Mesenchymal stem cell (in vitro differentiated cells and primary cell): ENCODE measurements around the gene PPA1.

ENCODE experiments used
- DNase-seq: peaks from one replicate; pipeline ENCODE4 v3.0.0-alpha.2; 2013
- H2AFZ ChIP-seq: one replicate; pipeline ENCODE4 v1.6.1; 2013; ENCODE audit warnings: low read depth, mild to moderate bottlenecking, control low read depth, inconsistent platforms, low read length, moderate library complexity
- H2AK5ac ChIP-seq: 2 replicates; pipeline ENCODE4 v1.6.1; 2013; ENCODE audit warnings: low read length, moderate library complexity, mild to moderate bottlenecking, inconsistent platforms; ENCODE audit not compliant: severe bottlenecking
- H2BK120ac ChIP-seq: one replicate; pipeline ENCODE4 v1.6.1; 2013; ENCODE audit warnings: low read depth, mild to moderate bottlenecking, inconsistent platforms, low read length, moderate library complexity
- H2BK12ac ChIP-seq, 2 experiments: one replicate each; pipeline ENCODE4 v1.6.1; 2013; ENCODE audit warnings: inconsistent platforms in 2 of 2, low read length in 2 of 2, mild to moderate bottlenecking in 2 of 2, moderate library complexity in 2 of 2, control low read depth in 1 of 2
- H2BK15ac ChIP-seq: one replicate; pipeline ENCODE4 v1.6.1; 2013; ENCODE audit warnings: mild to moderate bottlenecking, low read depth, inconsistent platforms; ENCODE audit not compliant: poor library complexity, severe bottlenecking
- H2BK5ac ChIP-seq: 2 replicates; pipeline ENCODE4 v1.6.1; 2013; ENCODE audit warnings: low read depth, mild to moderate bottlenecking, low read length, control low read depth, inconsistent platforms; ENCODE audit not compliant: poor library complexity, severe bottlenecking
- H3K14ac ChIP-seq, 2 experiments: one replicate each; pipeline ENCODE4 v1.6.1; 2013; ENCODE audit warnings: inconsistent platforms in 2 of 2, low read length in 2 of 2, control low read depth in 1 of 2, mild to moderate bottlenecking in 1 of 2, moderate library complexity in 1 of 2
- H3K18ac ChIP-seq, 2 experiments: one replicate each; pipeline ENCODE4 v1.6.1; 2013; ENCODE audit warnings: inconsistent platforms in 2 of 2, low read length in 2 of 2, control low read depth in 1 of 2, low read depth in 1 of 2, mild to moderate bottlenecking in 1 of 2
- H3K23ac ChIP-seq, 2 experiments: one replicate each; pipeline ENCODE4 v1.6.1; 2013; ENCODE audit warnings: inconsistent platforms in 2 of 2, low read length in 2 of 2, mild to moderate bottlenecking in 2 of 2, moderate library complexity in 2 of 2, control low read depth in 1 of 2
- H3K27ac ChIP-seq: 2 replicates; pipeline ENCODE4 v1.5.1; 2013; ENCODE audit warnings: mild to moderate bottlenecking, moderate library complexity, low read length, control low read depth, inconsistent platforms; ENCODE audit not compliant: poor library complexity, severe bottlenecking
- H3K27me3 ChIP-seq, 2 experiments: 2 replicates each; pipeline versions ENCODE4 v1.6.1 to v1.7.0; 2013; ENCODE audit warnings: low read length in 2 of 2, mild to moderate bottlenecking in 2 of 2, moderate library complexity in 2 of 2, control low read depth in 1 of 2, inconsistent platforms in 1 of 2; ENCODE audit not compliant: control insufficient read depth in 1 of 2, insufficient read depth in 1 of 2
- H3K36me3 ChIP-seq, 2 experiments: 2 replicates each; pipeline versions ENCODE4 v1.6.1 to v1.7.0; 2013; ENCODE audit warnings: low read length in 2 of 2, control low read depth in 1 of 2, inconsistent platforms in 1 of 2, low read depth in 1 of 2, mild to moderate bottlenecking in 1 of 2; ENCODE audit not compliant: insufficient read depth in 2 of 2, control insufficient read depth in 1 of 2
- H3K4ac ChIP-seq, 2 experiments: one replicate each; pipeline ENCODE4 v1.6.1; 2013; ENCODE audit warnings: inconsistent platforms in 2 of 2, low read length in 2 of 2, mild to moderate bottlenecking in 2 of 2, moderate library complexity in 2 of 2, control low read depth in 1 of 2, low read depth in 1 of 2
- H3K4me1 ChIP-seq: 2 replicates; pipeline ENCODE4 v1.6.1; 2013; ENCODE audit warnings: low read depth, low read length, control low read depth; ENCODE audit not compliant: control insufficient read depth, insufficient read depth
- H3K4me2 ChIP-seq: 2 replicates; pipeline ENCODE4 v1.6.1; 2013; ENCODE audit warnings: low read length, mild to moderate bottlenecking, inconsistent platforms; ENCODE audit not compliant: poor library complexity, severe bottlenecking
- H3K4me3 ChIP-seq, 2 experiments: 2 replicates each; pipeline versions ENCODE4 v1.5.1 to v1.7.0; 2013; ENCODE audit warnings: low read length in 2 of 2, mild to moderate bottlenecking in 2 of 2, control low read depth in 1 of 2, low read depth in 1 of 2; ENCODE audit not compliant: insufficient read depth in 1 of 2
- H3K79me1 ChIP-seq: replicated peaks from 2 replicates; pipeline ENCODE4 v1.6.1; 2013; ENCODE audit warnings: mild to moderate bottlenecking, control low read depth, low read length, inconsistent platforms; ENCODE audit not compliant: poor library complexity, severe bottlenecking
- H3K9ac ChIP-seq: 2 replicates; pipeline ENCODE4 v1.7.0; 2013; ENCODE audit warnings: mild to moderate bottlenecking, low read length, moderate library complexity
- H3K9me3 ChIP-seq: 2 replicates; pipeline ENCODE4 v1.7.0; 2013; ENCODE audit warnings: mild to moderate bottlenecking, low read length; ENCODE audit not compliant: control insufficient read depth
- H4K8ac ChIP-seq: one replicate; pipeline ENCODE4 v1.6.1; 2013; ENCODE audit warnings: inconsistent platforms, mild to moderate bottlenecking, low read length, moderate library complexity
- H4K91ac ChIP-seq: one replicate; pipeline ENCODE4 v1.6.1; 2013; ENCODE audit warnings: mild to moderate bottlenecking, low read length, inconsistent platforms
- WGBS: methylation state at CpG from one replicate; pipeline ENCODE4 v1.1.7; 2013; ENCODE audit warnings: mixed read lengths; 5-methylcytosine and 5-hydroxymethylcytosine counted together

Gene PPA1

DNA sequence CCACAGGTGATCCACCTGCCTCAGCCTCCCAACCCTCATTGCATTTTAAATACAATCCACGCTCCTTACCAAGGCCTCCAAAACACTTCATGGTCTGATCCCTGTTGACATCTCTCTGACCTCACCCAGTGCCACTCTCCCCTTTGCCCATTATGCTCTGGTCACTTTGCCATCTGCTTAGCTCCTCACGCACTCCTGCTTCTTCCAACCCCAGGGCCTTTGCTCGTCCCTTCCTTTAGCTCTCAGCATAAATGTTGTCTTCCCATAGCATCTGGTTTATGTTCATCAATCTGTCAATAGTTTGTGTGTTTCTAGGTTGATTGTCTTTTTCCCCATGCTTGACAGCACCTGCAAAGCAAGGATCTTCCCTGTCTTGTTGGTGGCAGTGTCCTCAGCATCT is 36.5 kb upstream of the PPA1 start:
- no peak overlapping the region for H2BK5ac ChIP-seq
- H3K18ac ChIP-seq: no peak overlapping the region
- H3K79me1 ChIP-seq: no peaks in the 10 kb centered on the region
- H3K4me2 ChIP-seq: no peak overlapping the region
- peak overlapping the region in 1 of 2 experiments; percentile 59 for H2BK12ac ChIP-seq
- H4K91ac ChIP-seq: no peak overlapping the region
- no peaks in the 10 kb centered on the region for H3K36me3 ChIP-seq
- H3K4me1 ChIP-seq: peaks cover 6% of the 10 kb centered on the region
- H2BK15ac ChIP-seq: no peak overlapping the region
- H3K9ac ChIP-seq: no peak overlapping the region
- H2AFZ ChIP-seq: no peak overlapping the region
- DNase-seq: no peak
- no peak overlapping the region for H4K8ac ChIP-seq
- H2AK5ac ChIP-seq: no peak overlapping the region
- H3K14ac ChIP-seq: peak overlapping the region in 1 of 2 experiments; percentile 7
- no peak overlapping the region for H3K27ac ChIP-seq
- no peak overlapping the region for H3K23ac ChIP-seq
- H2BK120ac ChIP-seq: no peak overlapping the region
- peaks cover 0 to 59% of the 10 kb centered on the region in 2 experiments for H3K27me3 ChIP-seq
- 95% methylated on average over 3 of the region's 3 CpGs for WGBS
- no peaks in the 10 kb centered on the region for H3K9me3 ChIP-seq
- H3K4me3 ChIP-seq: no peak overlapping the region
- no peak overlapping the region for H3K4ac ChIP-seq

DNA sequence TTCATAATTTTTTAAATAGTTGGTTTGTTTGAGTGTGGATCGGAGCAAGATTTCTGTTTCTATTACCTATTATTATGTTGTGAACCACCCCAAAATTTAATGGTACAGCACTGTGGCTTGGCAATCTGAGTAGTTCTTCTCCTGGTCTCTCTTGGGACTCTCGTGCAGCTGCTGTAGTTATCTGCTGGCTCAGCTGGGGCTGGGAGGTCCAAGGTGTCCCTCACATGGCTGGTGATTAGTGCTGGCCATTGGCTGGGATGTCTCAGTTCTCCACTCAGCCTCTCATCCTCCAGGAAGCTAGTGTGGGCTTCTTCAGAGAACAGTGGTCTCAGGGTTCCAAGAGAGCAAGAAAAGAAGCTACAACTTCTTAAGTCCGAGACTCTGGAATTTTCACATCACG is 35.1 kb upstream of the PPA1 start:
- H2AFZ ChIP-seq: no peak overlapping the region
- no peaks in the 10 kb centered on the region for H3K9me3 ChIP-seq
- H2BK12ac ChIP-seq: peak overlapping the region in 1 of 2 experiments; percentile 59
- no peak overlapping the region for H3K18ac ChIP-seq
- no peak overlapping the region for H3K23ac ChIP-seq
- 78% methylated on average over 3 of the region's 4 CpGs for WGBS
- no peaks in the 10 kb centered on the region for H3K36me3 ChIP-seq
- no peak overlapping the region for H2BK5ac ChIP-seq
- no peak overlapping the region for H3K4ac ChIP-seq
- H3K27me3 ChIP-seq: peaks cover 0 to 69% of the 10 kb centered on the region in 2 experiments
- H2BK120ac ChIP-seq: no peak overlapping the region
- no peak overlapping the region for H4K8ac ChIP-seq
- H3K4me2 ChIP-seq: no peak overlapping the region
- H3K14ac ChIP-seq: no peak overlapping the region
- no peak overlapping the region for H4K91ac ChIP-seq
- no peak overlapping the region for H3K9ac ChIP-seq
- no peak overlapping the region for H3K27ac ChIP-seq
- H2BK15ac ChIP-seq: no peak overlapping the region
- no peak overlapping the region for H3K4me3 ChIP-seq
- H3K79me1 ChIP-seq: no peaks in the 10 kb centered on the region
- DNase-seq: no peak
- H3K4me1 ChIP-seq: peaks cover 6% of the 10 kb centered on the region
- H2AK5ac ChIP-seq: peak overlapping the region; percentile 11

DNA sequence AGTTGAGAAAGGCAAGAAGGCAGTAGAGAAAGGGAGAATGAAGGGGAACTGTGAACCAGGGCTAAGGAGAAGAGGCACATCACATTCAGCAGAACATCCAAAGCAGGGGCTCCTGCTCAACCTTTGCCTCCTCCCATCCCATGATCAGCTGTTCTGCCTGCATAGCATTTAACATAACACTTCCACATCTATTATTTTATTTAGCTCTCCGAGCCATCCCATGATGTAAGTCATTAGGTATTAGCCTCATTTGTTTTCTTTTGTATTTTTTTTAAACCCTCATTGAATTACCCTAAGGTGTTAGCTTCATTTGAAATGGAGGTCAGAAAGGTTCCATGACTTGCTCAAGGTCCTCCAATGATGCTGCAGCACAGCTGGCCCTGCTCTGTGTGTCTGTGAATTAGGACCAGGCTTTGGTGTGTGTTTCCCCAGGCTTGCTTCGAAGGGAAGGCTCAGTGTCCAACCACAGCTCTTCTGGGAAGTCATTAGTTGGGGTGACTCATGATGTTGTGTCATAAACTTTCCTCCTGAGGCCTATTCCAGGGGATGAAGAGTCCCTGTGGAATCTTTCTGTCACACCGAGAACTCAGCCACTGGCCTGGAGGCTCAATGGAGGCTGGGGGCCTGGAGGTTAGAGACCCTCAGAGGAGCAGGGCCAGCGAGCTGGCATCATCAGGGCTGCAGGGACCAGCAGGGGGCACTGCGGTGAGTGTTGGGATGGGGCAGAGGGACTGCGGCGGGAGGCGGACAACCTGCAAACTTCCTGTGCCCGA is 34.1 kb upstream of the PPA1 start:
- H3K23ac ChIP-seq: no peak overlapping the region
- peak overlapping the region; percentile 77 for H4K91ac ChIP-seq
- peak; percentile 98 for DNase-seq
- peak overlapping the region; percentile 90 for H4K8ac ChIP-seq
- H3K36me3 ChIP-seq: no peaks in the 10 kb centered on the region
- H2BK12ac ChIP-seq: peak overlapping the region in 1 of 2 experiments; percentile 98
- H3K4me2 ChIP-seq: no peak overlapping the region
- peak overlapping the region; percentile 46 to 90 for H3K18ac ChIP-seq
- H3K27ac ChIP-seq: peak overlapping the region; percentile 15
- 0% methylated on average over 3 of the region's 9 CpGs for WGBS
- no peaks in the 10 kb centered on the region for H3K9me3 ChIP-seq
- H2AK5ac ChIP-seq: no peak overlapping the region
- no peak overlapping the region for H3K9ac ChIP-seq
- H2BK5ac ChIP-seq: no peak overlapping the region
- no peaks in the 10 kb centered on the region for H3K79me1 ChIP-seq
- H3K4me1 ChIP-seq: peaks cover 6% of the 10 kb centered on the region
- H3K4me3 ChIP-seq: no peak overlapping the region
- H3K27me3 ChIP-seq: peaks cover 0 to 74% of the 10 kb centered on the region in 2 experiments
- peak overlapping the region in 1 of 2 experiments; percentile 42 for H3K4ac ChIP-seq
- H3K14ac ChIP-seq: no peak overlapping the region
- no peak overlapping the region for H2AFZ ChIP-seq
- no peak overlapping the region for H2BK15ac ChIP-seq
- H2BK120ac ChIP-seq: no peak overlapping the region

DNA sequence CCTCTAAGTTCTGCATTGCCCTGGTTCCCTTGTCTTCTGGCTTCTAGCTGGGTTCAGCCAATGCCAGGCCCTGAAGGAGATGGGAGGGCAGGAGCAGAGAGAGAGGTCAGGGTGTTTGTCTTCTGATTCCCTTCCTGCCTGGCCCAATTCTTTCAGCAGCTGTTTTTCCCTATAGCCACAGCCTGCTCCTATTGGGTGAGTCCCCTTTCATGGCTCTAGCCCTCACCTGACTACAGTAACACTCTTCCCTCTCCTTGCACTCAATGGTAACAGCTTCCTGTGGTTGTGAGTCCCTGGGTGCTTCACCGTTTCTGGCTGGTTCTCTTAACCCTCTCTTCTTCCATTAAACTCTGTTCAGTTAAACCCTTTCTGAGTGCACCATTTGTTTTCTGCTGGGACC is 33.5 kb upstream of the PPA1 start:
- Histone ChIP-seq H2BK15ac (no peak overlapping the region), H3K4me2 (no peak overlapping the region), H3K4me1 (peaks cover 6% of the 10 kb centered on the region), H3K18ac (peak overlapping the region; percentile 62 to 72), H3K4ac (peak overlapping the region; percentile 34 to 75), H3K27me3 (peaks cover 0 to 80% of the 10 kb centered on the region in 2 experiments), H3K79me1 (no peaks in the 10 kb centered on the region), H2BK120ac (peak overlapping the region; percentile 64), H2AFZ (no peak overlapping the region), H2AK5ac (peak overlapping the region; percentile 33), H4K91ac (peak overlapping the region; percentile 55), H3K23ac (no peak overlapping the region), H2BK5ac (no peak overlapping the region), H2BK12ac (peak overlapping the region; percentile 65 to 68), H3K14ac (no peak overlapping the region), H3K9me3 (peaks cover under 1% of the 10 kb centered on the region), H3K9ac (no peak overlapping the region), H3K27ac (no peak overlapping the region), H3K36me3 (no peaks in the 10 kb centered on the region), H4K8ac (no peak overlapping the region), H3K4me3 (no peak overlapping the region)
- DNase-seq: no peak
- 70% methylated on average over 1 of the region's 1 CpG for WGBS
